ENCODE measurements around the gene GPR37L1. TPM values are rescaled to one million over a fixed set of nuclear protein-coding genes. Genes with fewer than 3 reads are reported as not detected.

The GPR37L1 gene
- total and polyA plus RNA-seq, 2 of the 8 experiments (the other 6 are each of a cell fraction or from before 2014, with no cell fraction given) = 0.13 to 0.23 TPM

- H3K27me3 ChIP-seq (replicated peaks in 1 of 4; ENCODE audit: control insufficient read depth in 3 of 4, extremely low read depth in 1 of 4, insufficient read depth in 3 of 4, low read length in 3 of 4) = no peaks in the 10 kb centered on the region; a peak in 1 of 7 replicates
- H3K4me3 ChIP-seq (ENCODE audit: extremely low read depth in 1 of 4, insufficient read depth in 2 of 4, low read depth in 3 of 4, low read length in 4 of 4) = no peak overlapping the region
- H3K18ac ChIP-seq (ENCODE audit: extremely low read depth, low read length) = no peak overlapping the region
- H2BK12ac ChIP-seq (ENCODE audit: low read depth, low read length) = no peak overlapping the region
- H4K91ac ChIP-seq (replicated peaks; ENCODE audit: insufficient read length, low read length) = no peak overlapping the region
- H3K23ac ChIP-seq (ENCODE audit: insufficient read length) = no peak overlapping the region
- no peaks in the 10 kb centered on the region for H3K9me3 ChIP-seq (ENCODE audit: insufficient read depth in 2 of 2, low read depth in 1 of 2, low read length in 1 of 2)
- H2BK5ac ChIP-seq (ENCODE audit: low read depth, low read length) = no peak overlapping the region
- FAIRE-seq (no peak), DNase-seq (ENCODE audit: low read depth in 1 of 2, low spot score in 2 of 2) (no peak)
- peaks cover 0 to 11% (median 5%) of the 10 kb centered on the region in 4 experiments; a peak in 6 of 7 replicates for H3K4me1 ChIP-seq (replicated peaks in 1 of 4; ENCODE audit: control insufficient read depth in 3 of 4, insufficient read depth in 4 of 4, low read length in 3 of 4)
- H3K79me2 ChIP-seq (ENCODE audit: control insufficient read depth in 1 of 2, insufficient read depth in 2 of 2, low read length in 2 of 2) = no peaks in the 10 kb centered on the region
- H3K4me2 ChIP-seq (ENCODE audit: insufficient read depth in 1 of 2, low read depth in 2 of 2, low read length in 2 of 2) = no peak overlapping the region
- no peak overlapping the region for H3K14ac ChIP-seq (ENCODE audit: insufficient read length)
- WGBS, 2 experiments (ENCODE audit: extremely low coverage in 1 of 2, insufficient coverage in 1 of 2, insufficient read length in 1 of 2, insufficient replicate concordance in 2 of 2, low coverage in 1 of 2, low lambda C conversion rate in 2 of 2, missing lambda C conversion rate in 1 of 2) = 90% methylated on average over 23 of the region's 26 CpGs; no CpG with 5 or more reads in 1 of the 2 experiments
- no peak overlapping the region for H3K56ac ChIP-seq (replicated peaks; ENCODE audit: insufficient read length, low read depth, low read length)
- CTCF ChIA-PET (ENCODE audit: partially characterized antibody) = interaction anchor here (0.7 to 29.2 kb wide), 4 partner anchors 5 to 123 kb away, joined by 3 to 1014 read pairs (median 231); partner anchors contain the start of genes ELF3 and GPR37L1
- peaks cover 0 to 8% (median under 1%) of the 10 kb centered on the region in 4 experiments; a peak in 2 of 8 replicates for H3K36me3 ChIP-seq (ENCODE audit: control insufficient read depth in 2 of 4, insufficient read depth in 4 of 4, low read length in 3 of 4)
- no peaks in the 10 kb centered on the region for H4K20me1 ChIP-seq (replicated peaks in 1 of 2; ENCODE audit: control insufficient read depth in 1 of 2, insufficient read depth in 2 of 2, low read length in 2 of 2)
- H3K4ac ChIP-seq (replicated peaks; ENCODE audit: insufficient read length, low read depth, low read length) = no peak overlapping the region
- no peak overlapping the region; the same call in 1 of the 2 replicates for H4K8ac ChIP-seq (ENCODE audit: extremely low read depth, insufficient read depth, low read length)
- no peak overlapping the region for H2AK5ac ChIP-seq (ENCODE audit: low read depth, low read length)
- H4K5ac ChIP-seq (ENCODE audit: insufficient read length, low read depth, low read length) = no peak overlapping the region
- no peak overlapping the region for H2AFZ ChIP-seq (ENCODE audit: low read length)
- POLR2A ChIA-PET (ENCODE audit: partially characterized antibody) = no interaction called here
- H3K27ac ChIP-seq (ENCODE audit: low read depth, low read length) = no peak overlapping the region
- H2BK20ac ChIP-seq (ENCODE audit: low read length) = no peak overlapping the region
- no peaks in the 10 kb centered on the region for H3K23me2 ChIP-seq (ENCODE audit: low read depth, low read length)
- H3K9ac ChIP-seq (replicated peaks in 1 of 4; ENCODE audit: extremely low read depth in 1 of 4, low read depth in 3 of 4, low read length in 3 of 4) = no peak overlapping the region
- no peak overlapping the region for H2BK15ac ChIP-seq (ENCODE audit: low read length)
- no peaks in the 10 kb centered on the region for H3K79me1 ChIP-seq (ENCODE audit: low read depth, low read length)
- H2BK120ac ChIP-seq (replicated peaks; ENCODE audit: low read depth, low read length) = no peak overlapping the region
- no peak for TF ChIP-seq POU5F1 (IDR thresholded peaks at IDR 0.05; ENCODE audit: low read depth, low read length)
- no peak for TF ChIP-seq TBP (IDR thresholded peaks at IDR 0.05; ENCODE audit: low read depth, low read length)
- no peak for TF ChIP-seq POLR2AphosphoS5 (IDR thresholded peaks at IDR 0.05; ENCODE audit: low read depth, low read length)
- no peak for TF ChIP-seq GABPA (IDR thresholded peaks at IDR 0.05; ENCODE audit: borderline replicate concordance, insufficient read depth, low read length)
- no peak for TF ChIP-seq BCL11A (IDR thresholded peaks at IDR 0.05; ENCODE audit: low read depth in 2 of 2, low read length in 2 of 2)
- no peak for TF ChIP-seq KDM5A (IDR thresholded peaks at IDR 0.05; ENCODE audit: low read length)
- TF ChIP-seq TAF1 (IDR thresholded peaks at IDR 0.05; ENCODE audit: low read depth, low read length) = no peak
- no peak for TF ChIP-seq SAP30 (IDR thresholded peaks at IDR 0.05; ENCODE audit: insufficient read depth, insufficient replicate concordance, low read length)
- no peak for TF ChIP-seq JUN (IDR thresholded peaks at IDR 0.05; ENCODE audit: low read depth, low read length)
- TF ChIP-seq NRF1 (IDR thresholded peaks at IDR 0.05; ENCODE audit: low read depth, low read length) = no peak
- no peak for TF ChIP-seq SRF (IDR thresholded peaks at IDR 0.05; ENCODE audit: low read depth, low read length)
- no peak for TF ChIP-seq YY1 (IDR thresholded peaks at IDR 0.05; ENCODE audit: low read depth, low read length)
- TF ChIP-seq EGR1 (IDR thresholded peaks at IDR 0.05; ENCODE audit: borderline replicate concordance, low read depth, low read length) = no peak
These were observed 5.3 kb downstream of the GPR37L1 start for GRCh38 chr1:202127836-202128622.
